GM21515 (cell line): ENCODE data around the gene DLL4.

Experiments
- ATAC-seq: cut with Tn5 transposase; IDR thresholded peaks from one replicate; pipeline ENCODE4 v1.9.1; 2021; ENCODE audit not compliant: unreplicated experiment

DLL4 gene

DNA sequence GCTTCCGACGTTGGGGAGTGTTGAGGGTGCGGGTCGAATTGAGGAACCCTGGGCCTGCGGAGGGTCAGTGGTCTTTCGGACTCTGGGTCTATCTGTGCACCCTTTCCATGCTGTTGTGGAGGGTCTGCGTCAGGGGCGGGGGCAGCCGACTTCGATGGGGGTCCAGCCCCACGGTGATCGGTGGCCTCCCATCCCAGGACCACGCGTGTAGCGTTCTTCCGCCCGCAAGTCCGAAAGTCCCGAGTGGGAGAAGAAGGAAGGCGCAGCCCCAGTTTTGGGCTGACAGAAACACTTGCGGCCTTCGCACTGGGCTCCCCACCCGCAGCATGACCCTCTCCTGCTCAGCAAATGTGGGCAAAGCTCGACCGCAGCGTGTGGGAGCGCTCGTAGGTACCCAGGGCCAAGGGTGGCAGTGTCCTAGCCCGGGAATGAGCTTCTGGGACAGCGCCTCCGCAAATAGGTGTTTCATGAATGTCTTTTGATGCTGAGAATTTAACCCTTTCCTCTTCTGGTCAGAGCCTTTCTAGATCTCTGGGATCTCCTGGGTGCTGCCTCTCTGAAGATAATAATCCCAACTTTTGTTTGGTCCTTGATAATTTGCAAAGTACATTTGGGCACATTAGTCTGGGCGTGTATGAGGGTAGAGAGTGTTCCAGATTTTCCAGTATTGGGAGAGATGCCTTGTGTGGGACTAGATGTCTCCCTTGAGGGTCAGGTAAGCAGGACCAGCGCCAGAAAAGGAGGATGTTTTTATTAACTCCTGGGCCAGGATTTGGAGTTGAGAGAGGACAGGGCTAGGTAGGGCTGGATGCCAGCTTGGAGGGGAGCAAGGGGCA lies 2.3 kb upstream of the DLL4 start:
- ATAC-seq: no peak

DNA sequence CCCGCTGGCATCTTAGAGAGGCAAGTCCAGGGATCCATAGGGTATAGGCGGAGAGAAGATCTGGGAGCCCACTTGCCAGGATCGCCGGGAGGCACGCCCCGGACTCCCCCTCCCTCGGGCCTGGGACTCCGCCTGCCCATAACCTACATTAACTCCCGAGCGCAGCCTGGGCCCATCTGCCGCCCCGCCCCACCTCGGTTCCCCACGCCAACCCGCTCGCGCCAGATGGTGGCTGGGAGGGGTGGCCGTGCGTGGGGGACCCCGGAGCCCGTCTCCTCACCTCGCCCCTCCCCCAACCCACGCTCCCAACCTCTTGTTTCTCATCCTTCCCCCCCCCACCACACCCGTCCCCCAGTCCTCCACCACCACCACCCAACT lies 1.7 kb upstream of the DLL4 start:
- ATAC-seq: no peak

DNA sequence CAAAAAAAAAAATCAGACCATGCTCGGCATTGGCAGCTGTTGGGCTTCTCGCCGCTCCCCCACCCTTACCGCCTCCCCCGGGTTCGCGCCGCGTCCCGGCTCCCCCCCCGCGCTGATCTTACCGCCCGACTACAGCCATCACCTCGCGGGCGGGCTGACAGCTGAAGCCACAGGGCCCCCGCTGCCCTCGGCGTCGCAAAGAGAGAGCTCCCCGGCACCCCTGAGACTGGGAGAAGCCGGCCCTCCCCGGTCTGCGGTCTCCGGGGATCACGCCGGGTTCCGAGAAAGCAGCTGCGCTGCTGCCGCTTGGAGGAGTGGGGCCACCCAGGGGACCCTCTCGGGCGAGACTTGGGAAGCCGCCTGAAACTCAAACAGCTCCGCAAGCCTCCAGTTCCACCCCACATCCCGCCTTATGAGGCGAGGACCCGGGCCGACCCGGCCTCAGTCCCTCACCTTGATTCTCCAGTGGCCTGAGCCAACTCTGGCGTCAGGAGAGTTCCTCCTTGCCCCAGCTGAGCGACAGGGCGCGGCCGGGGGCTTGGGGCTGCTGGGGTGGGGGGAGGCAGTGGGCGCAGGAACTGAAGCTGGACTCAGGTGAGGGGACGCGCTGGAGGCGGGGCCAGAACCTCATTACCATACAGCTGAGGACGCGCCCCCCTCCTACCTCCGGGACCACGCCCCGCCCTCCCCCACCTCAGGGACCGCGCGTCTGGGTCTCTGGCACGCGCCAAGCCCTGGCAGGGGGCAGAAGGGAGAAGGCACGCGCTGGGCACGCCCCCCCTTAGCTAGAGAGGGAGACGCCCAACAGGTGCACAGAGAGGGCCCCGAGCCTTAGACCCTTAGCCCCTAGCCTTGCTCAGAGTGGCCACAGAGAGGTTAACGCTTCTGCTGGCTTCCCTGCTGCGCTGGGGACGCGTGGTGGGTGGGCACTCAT lies 1.0 kb upstream of the DLL4 start:
- no peak for ATAC-seq

DNA sequence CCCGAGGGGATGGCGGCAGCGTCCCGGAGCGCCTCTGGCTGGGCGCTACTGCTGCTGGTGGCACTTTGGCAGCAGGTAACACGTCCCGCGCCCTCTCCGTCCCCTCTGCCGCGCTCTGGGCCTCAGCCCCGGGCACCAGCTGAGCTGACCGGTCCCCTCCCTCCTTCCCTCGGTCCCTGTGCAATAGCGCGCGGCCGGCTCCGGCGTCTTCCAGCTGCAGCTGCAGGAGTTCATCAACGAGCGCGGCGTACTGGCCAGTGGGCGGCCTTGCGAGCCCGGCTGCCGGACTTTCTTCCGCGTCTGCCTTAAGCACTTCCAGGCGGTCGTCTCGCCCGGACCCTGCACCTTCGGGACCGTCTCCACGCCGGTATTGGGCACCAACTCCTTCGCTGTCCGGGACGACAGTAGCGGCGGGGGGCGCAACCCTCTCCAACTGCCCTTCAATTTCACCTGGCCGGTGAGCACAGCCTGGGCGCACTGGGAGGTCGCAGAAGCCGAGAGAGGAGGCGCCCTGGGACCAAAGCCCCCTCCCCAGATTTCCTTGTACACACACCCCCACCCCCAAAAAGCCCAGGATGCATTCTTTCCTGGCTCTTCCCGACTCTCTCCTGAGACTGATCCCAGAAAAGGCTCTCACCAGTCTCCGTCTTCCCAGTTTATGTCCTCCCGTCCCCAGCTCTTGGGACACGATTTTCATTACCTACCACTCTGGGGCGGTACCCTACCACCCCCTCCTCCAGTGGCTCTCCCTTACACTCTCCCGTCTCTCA lies 705 bp downstream of the DLL4 start:
- ATAC-seq: no peak

DNA sequence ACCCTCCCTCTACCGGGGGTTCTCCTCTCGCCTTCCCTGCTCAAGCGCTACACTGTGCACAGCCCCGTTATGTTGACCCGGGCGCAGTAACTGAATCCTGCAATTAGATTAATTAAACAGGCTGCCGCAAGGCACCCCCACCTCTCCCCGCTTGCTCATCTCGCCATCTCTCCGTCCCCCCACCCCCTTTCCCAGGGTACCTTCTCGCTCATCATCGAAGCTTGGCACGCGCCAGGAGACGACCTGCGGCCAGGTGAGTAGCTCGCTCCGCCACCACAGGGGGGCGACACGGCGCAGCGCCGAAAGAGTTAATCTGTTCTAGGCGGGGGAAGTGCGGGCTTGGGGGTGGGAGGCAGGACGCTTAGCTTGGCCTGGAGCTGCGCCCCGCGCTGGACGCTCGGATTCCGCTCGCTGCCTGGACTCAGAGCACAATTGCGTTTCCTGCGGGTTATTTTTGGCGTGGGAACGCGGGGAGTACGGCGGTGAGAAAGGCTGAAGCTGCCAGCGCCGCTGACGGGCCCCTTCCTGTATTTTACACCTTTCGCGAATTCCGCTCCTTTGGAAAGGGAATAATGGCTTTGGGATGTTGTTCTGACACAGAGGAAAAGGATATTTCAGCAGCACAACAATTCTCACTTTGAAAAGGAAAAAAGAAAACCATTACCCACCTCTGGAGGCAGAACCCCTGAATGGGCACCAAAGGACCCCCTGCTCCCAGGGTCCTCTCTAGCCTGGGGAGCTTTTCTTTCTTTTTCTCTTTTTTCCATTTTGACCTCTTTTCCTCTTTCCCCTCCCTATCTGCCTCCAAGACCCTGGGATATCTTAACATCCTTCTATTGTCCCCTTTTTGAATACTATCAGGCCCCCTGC lies 1.5 kb downstream of the DLL4 start:
- no peak for ATAC-seq

DNA sequence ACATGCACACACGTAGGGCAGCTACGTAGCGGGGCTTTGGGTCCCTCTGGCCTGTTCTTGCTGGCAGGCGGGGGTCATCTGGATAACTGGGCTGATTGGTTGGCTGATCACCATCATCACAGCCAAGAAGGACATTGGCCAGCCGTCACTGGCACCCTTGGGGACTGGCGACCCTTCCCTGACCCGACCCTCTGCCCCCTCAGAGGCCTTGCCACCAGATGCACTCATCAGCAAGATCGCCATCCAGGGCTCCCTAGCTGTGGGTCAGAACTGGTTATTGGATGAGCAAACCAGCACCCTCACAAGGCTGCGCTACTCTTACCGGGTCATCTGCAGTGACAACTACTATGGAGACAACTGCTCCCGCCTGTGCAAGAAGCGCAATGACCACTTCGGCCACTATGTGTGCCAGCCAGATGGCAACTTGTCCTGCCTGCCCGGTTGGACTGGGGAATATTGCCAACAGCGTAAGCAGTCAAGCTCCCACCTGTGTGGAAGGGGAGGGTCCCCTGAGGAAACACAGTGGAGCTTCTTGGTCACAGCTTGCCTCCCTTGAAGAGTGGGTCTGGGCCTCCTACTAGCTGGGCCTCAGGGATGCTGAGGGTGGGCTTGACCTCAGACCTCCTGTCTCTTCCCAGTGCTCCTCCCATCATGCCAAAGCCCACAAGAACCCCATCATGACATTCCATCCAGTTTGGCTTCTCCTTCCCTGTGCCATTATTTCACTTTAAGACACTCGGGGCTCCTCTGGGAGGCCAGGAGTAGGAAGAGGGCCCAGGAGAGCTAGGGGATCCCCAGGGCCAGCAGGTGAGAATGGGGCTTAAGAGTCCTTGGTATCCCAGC lies 2.4 kb downstream of the DLL4 start:
- no peak for ATAC-seq

DNA sequence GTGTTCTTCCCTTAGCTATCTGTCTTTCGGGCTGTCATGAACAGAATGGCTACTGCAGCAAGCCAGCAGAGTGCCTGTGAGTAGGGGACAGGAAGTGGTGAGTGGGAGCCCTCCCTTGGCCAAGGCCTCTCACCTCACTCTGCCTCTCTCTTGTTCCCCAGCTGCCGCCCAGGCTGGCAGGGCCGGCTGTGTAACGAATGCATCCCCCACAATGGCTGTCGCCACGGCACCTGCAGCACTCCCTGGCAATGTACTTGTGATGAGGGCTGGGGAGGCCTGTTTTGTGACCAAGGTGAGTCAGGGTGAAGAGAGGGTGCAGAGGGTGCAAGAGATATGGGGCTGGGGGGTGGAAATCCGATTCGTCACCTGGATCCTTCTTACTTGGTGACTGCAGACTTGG lies 3.0 kb downstream of the DLL4 start:
- ATAC-seq: no peak

DNA sequence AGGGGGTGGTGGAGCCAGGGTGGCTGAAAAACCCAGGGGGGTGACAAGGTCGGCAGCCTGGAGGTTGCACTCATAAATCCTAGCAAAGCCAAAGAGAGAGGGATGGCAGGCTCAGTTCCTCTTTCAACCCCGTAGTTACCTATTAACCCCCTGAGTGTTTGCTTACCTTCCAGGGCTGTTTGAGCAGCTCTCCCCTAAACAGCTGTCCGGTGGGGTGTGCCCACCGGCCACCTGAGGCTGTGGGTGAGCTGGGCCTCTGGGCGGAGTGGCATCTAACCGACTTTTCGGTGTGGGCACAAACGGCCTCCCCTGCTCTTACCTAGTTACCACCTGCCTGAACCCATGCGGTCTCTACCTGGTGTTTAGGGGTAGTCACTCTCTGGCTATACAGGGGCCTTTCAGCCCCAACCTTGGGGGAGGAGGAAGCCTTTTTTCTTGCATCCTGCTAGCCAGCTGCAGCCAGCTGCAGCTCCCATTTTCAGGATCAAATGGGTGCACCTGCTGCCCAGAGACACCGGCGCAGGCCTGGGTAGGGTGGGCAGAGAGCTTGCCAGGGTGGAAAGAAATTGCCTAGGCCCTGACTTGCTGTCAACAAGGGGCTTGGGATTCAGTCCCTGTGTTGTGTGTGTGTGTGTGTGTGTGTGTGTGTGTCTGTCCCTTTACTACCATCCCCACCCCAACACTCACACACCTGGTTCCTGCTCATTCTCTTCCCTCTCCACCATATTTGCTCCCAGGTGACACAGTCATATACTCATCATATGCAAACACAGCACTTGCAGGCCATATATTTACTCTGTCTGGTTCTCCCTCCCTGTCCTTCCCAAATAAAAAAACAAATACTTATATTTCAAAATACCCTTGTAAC lies 3.7 kb downstream of the DLL4 start:
- no peak for ATAC-seq

DNA sequence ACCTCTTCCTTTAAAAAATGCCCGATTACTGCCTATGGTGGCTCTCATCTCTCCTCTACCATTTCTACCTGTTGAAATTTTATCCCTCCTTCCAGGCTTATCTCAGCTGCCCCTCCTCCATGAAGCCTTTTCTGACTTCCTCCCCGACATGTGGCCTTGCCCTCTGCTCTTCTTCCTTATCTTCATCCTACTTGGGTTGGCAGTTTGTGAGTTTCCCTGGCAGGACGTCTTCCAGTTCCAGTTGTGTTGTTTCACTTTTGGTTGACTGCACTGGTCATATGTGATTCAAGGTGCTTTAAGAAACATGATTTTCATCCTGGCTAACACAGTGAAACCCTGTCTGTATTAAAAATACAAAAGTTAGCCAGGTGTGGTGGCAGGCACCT lies 4.4 kb downstream of the DLL4 start:
- ATAC-seq: no peak

DNA sequence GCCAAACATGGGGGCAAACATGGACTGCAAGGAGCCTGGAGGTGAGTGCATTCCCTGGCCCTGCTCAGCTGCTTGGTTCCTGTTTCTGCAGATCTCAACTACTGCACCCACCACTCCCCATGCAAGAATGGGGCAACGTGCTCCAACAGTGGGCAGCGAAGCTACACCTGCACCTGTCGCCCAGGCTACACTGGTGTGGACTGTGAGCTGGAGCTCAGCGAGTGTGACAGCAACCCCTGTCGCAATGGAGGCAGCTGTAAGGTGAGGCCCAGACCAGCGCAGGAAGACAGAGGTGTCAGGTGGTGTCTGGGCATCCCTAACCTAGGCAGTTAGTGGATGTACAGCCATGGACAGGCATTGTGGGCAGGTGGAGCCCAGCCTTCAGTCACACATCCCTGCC lies 5.3 kb downstream of the DLL4 start:
- no peak for ATAC-seq

DNA sequence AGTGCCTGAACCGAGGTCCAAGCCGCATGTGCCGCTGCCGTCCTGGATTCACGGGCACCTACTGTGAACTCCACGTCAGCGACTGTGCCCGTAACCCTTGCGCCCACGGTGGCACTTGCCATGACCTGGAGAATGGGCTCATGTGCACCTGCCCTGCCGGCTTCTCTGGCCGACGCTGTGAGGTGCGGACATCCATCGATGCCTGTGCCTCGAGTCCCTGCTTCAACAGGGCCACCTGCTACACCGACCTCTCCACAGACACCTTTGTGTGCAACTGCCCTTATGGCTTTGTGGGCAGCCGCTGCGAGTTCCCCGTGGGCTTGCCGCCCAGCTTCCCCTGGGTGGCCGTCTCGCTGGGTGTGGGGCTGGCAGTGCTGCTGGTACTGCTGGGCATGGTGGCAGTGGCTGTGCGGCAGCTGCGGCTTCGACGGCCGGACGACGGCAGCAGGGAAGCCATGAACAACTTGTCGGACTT lies 7.1 kb downstream of the DLL4 start:
- ATAC-seq: no peak

DNA sequence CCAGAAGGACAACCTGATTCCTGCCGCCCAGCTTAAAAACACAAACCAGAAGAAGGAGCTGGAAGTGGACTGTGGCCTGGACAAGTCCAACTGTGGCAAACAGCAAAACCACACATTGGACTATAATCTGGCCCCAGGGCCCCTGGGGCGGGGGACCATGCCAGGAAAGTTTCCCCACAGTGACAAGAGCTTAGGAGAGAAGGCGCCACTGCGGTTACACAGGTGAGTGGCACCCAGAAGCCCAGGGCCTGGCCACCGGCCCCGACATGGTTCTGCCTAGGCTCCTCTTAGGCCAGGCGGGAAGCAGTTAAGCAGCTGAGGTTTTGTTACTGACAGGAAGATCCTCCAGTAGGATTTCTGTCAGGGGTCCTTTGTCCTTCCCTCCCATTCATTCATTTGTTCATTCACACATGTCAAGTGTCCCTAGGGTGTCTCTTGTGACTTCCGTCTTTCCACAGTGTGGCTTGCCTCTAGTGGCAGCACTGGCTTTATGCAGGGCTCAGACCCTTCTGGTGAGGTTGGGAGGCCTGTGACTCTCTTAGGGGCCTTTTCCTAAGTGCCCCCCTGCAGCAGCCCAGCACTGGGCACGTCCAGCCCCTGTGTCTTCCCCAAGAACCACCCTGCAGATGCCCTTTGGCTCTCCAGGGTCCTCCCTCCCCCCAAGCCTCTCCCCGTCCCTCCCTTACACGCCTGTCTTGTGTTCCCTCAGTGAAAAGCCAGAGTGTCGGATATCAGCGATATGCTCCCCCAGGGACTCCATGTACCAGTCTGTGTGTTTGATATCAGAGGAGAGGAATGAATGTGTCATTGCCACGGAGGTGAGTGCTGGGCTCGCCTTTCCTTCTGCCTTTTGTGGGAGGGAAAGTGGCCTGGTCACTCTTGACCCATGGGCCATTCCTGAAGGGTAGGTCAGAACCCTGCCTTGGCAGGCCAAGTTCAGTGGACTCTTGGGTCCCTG lies 7.8 kb downstream of the DLL4 start:
- ATAC-seq: no peak

DNA sequence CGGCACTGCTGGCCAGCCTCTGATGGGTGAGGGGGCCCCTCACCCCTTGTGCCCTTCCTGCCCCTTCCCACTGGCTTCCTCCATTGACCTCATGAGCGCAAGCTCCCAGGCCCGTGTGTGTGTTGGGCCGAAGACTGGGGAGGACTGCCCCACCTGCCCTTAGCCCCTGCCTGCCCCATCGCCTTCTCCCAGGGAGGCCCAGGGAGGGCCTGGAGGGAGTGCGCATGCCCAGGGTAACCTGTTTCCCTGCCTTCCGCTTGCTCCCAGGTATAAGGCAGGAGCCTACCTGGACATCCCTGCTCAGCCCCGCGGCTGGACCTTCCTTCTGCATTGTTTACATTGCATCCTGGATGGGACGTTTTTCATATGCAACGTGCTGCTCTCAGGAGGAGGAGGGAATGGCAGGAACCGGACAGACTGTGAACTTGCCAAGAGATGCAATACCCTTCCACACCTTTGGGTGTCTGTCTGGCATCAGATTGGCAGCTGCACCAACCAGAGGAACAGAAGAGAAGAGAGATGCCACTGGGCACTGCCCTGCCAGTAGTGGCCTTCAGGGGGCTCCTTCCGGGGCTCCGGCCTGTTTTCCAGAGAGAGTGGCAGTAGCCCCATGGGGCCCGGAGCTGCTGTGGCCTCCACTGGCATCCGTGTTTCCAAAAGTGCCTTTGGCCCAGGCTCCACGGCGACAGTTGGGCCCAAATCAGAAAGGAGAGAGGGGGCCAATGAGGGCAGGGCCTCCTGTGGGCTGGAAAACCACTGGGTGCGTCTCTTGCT lies 8.8 kb downstream of the DLL4 start:
- ATAC-seq: no peak

DNA sequence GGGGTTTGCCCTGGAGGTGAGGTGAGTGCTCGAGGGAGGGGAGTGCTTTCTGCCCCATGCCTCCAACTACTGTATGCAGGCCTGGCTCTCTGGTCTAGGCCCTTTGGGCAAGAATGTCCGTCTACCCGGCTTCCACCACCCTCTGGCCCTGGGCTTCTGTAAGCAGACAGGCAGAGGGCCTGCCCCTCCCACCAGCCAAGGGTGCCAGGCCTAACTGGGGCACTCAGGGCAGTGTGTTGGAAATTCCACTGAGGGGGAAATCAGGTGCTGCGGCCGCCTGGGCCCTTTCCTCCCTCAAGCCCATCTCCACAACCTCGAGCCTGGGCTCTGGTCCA lies 9.4 kb downstream of the DLL4 start:
- ATAC-seq: no peak

DNA sequence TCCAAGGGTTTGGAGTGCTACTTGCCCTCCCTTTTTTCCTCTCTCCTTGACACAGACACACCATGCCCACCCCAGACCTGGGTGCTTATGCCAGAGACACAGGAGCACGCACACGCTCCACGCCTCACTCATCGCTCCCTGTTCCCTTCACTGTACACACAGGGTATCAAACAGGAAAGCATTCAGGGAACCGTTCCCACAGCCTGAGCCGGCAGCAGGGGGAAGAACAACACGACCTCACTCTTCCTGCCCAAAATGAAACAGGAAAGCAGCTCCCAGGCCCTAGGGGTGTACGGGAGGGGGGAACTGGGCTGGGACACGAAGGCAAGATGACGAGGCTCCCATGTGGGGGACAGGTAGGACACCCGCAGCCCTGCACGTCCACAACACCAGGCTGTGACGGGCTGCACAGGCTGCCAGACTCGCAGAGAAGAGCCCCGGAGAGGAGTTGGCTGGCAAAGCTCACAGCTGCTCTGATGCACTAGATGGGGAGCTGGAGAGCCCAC lies 11.2 kb downstream of the DLL4 start:
- ATAC-seq: no peak

DNA sequence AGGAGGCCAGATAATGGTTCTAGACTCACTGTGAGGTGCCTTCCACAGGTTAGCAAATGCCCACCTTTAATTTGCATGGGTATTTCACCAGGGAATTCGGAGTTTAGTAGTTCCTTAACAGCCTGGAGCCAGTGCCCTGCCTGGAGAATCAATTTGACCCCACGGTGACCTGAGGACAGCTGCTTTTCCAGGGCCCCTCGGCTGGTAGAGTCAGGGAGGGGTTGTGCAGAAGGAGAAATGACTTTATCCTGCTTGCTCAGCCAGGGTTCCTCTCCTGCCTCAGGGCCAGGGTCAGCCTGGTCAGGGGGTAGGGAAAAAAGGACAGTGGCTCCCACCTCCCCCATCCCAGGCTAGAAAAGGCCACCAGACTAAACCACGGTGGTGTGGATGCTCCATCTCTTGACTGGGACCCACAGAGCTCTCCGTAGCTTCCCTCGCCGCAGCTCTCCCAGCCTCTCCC lies 12.0 kb downstream of the DLL4 start:
- no peak for ATAC-seq
